Activated naive CD4-positive, alpha-beta T cell treated with anti-CD3 and anti-CD28 coated beads, Interleukin-2, amount 50 U/mL, for 16 hours (primary cell): Measurements from ENCODE around the gene GRAPL.
"Not testable (repeated sequence)": the region's sequence is repeated elsewhere in the genome, so short reads cannot be mapped to it uniquely, and the experiment has no call there.

Experiments
- DNase-seq: peaks from one replicate; pipeline ENCODE4 v3.0.0-alpha.2; 2020

GRAPL gene

DNA sequence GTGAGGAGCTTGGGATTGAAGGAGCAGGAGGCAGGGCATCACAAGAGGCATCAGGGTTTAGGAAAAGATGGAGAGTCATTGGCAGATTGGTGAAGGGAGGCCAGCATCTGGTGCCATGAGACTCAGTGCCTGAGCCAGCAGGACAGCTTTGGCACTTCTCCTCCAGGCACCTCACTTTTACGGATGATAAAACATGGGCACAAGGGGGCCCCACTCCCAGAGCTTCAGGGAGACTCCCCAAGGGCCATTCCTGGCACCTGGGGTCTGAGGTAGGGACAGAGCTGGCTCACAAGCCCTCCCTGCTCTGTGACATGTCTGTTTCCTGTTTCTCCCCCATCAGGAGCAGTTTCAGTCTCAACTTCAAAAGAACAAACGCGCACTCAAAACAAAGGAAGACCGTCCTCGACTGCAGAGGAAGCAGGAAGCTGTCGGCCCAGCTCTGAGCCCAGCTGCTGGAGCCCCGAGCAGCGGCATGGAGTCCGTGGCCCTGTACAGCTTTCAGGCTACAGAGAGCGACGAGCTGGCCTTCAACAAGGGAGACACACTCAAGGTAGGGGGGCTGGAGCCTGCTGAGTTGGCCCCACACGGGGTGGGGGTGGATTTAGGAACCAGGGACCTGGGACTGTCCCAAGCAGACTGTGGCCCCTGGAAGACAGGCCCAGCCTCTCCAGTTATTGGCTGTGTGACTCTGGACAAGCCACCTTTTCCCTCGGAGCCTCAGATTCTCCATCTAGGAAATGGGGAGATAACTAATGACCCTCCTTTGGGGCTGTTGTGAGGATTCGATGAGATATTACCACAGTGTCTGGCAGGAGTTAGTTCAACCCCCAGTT, at the start of gene GRAPL:
GRAPL (plus strand) TSS at position 442 of the 833 bp plus-strand sequence; CDS start at position 473, 31 bp downstream.
- DNase-seq: not testable (repeated sequence)

DNA sequence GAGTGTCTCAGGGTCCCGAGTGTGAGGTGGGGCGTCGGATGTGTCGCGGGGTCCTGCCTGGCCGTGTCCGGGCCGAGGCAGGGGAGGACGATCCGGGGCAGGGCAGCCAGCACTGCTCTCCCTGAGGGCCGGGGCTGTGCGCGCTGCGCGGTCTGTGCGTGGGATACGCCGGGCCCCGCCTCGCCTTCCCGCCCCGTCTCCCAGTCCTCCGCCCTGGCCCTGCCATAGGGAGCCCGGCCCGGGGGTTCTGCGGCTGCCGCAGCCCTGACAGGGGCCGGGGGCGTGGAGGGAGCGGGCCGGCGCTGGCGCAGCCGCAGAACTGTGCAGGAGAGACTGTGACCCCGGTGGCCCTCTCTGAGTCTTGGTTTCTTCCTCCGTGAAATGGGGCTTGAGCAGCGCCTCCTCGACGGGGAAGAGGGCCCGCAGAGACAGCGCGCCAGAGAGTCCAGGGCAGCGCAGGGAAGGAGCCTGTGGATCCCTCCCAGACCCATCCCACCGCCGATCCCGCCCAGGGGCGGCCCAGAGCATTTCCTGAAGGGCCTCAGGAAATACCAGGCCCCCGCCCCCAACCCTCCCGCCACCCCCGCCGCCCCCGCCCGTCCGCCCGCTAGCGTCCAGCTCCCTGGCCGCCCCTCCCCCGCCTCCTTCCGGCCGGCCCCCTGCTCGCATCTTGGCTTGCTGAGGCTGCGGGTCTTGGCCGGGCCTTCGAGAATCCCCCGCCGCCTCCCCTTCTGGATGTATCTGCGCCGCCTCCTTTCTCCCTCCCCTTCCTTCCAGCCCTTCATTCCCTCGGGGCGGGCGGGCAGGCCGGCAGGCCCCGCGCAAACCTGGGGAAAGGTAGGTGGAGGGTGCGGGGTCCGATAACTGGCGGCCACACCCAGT, 38.3 kb upstream of the GRAPL start:
- not testable (repeated sequence) for DNase-seq

DNA sequence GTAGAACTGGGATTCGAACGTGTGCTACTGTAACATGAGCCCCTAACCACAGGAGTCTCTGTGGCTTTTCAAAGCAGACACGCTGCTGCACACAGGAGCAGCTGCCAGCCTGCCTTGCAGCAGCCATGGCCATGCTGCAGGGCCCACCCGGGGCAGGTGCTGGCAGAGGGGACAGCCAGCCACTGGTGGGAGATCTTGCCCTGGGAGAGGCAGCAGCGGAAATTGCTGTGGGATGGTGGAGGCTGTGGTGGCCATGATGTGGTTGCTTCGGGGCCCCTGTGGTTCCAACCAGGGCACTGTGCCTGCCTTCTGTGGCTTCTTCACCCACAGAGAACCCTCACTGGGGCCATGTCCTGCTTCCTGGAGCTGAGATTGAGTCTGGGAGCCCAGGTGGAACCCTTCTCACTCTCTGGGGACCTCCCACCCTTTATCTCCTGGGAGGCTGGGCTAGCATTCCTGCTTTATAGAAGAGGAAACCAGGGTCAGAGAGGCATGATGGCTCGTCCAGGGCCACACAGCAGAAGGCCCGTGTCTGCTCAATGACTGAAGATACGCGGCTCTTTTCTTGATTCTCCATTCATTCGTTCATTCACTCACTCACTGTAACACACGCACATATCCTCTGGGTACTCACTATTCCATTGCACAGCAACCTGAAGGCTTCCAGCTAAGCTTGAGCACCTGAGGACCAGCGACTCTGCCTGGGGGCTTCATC, 37.2 kb upstream of the GRAPL start:
- DNase-seq: not testable (repeated sequence)

DNA sequence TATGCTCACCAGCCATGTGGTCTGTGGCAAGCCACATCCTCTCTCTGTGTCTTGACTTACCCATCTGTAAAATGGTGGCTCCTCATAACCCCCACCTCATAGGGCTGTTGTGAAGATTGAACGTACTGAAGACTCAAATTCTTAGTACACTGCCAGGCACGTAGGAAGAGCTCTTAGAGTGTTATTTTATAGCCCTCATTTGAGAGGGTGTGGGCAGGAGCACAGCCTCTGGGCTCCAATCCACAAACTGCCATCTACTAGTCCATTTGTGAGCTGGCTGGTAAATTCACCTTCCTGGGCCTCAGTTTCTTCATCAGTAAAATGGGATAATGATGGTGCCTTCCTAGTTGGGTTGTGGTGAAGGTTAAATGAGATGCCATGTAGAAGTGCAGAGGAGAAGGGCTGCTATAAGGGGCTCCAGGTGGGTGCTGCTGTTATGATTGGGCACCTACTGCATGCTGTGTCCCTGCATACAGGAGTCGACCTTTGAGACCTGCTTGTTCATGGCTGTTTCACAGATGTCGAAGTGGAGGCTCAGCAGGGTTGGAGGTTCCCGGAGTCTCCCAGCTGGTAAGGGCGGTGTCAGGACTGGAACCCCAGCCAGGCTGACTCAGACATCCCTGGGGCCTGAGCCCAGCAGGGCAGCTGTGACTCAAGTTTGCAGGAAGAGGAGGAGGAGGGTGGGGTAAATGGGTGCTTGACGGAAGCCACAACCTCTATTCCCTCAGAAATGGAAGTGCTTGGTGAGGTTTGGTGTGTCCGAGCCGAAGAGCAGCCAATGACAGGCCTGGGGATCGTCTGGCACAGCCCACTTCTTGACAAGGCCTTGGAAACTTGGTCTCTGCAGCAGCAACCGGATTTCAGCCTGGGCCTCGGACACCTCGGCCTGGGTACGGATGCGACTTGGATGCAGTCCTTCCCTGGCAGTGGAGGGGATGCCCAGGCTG, 34.4 kb upstream of the GRAPL start:
- not testable (repeated sequence) for DNase-seq

DNA sequence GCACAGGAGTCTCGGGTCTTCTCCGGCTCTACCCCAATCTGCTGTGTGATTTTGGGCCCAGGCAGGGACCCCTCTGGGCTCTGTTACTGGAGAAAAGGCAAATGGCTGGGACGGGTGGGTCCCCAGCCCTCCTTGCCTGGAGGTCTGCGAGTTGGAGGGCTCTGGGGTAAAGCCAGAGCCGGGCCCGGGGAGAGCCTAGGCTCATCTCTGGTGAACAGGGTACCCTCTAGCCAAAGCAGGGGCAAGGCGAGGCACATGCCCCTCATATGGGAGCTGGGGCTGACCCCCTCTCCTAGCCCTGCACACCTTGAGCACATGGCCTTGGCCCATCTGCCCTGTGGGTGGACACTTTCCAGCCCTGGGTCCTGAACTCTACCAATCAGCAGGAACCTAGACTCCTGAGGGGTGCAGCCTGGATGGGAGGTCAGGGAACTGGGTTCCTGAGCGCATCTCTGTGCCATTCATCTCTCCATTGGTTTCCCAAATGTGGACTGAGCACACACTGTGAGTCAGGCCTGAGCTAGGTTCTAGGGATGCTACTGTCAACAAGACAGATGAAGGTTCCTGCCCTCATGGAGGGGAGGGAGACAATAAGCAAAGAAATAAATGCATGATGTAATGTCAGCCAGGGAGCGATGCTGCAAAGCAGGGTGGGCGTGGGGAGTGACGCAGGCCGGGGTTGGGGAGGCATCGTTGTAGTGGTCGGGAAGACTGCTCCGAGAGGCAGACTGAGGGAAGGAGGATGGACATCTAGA, 33.5 kb upstream of the GRAPL start:
- not testable (repeated sequence) for DNase-seq

DNA sequence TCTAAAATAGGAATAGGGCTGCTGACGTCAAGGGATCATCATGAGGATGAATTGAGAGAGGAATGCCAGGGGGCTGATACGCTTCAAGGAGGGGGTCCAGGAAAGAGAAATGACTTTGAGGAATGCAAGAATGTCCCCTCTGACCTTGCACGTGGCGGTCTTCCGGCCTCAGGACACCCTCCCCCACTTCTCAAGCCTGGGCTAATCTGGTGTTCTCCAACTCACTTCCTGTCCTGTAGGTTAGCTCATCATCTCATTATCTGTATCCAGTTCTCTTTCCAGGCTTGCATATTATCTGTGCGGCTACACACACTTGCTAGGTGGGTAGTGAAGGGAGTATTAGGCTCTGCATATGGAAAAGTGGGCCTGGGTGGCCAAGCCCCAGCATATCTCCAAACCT, 18.9 kb upstream of the GRAPL start:
- not testable (repeated sequence) for DNase-seq

DNA sequence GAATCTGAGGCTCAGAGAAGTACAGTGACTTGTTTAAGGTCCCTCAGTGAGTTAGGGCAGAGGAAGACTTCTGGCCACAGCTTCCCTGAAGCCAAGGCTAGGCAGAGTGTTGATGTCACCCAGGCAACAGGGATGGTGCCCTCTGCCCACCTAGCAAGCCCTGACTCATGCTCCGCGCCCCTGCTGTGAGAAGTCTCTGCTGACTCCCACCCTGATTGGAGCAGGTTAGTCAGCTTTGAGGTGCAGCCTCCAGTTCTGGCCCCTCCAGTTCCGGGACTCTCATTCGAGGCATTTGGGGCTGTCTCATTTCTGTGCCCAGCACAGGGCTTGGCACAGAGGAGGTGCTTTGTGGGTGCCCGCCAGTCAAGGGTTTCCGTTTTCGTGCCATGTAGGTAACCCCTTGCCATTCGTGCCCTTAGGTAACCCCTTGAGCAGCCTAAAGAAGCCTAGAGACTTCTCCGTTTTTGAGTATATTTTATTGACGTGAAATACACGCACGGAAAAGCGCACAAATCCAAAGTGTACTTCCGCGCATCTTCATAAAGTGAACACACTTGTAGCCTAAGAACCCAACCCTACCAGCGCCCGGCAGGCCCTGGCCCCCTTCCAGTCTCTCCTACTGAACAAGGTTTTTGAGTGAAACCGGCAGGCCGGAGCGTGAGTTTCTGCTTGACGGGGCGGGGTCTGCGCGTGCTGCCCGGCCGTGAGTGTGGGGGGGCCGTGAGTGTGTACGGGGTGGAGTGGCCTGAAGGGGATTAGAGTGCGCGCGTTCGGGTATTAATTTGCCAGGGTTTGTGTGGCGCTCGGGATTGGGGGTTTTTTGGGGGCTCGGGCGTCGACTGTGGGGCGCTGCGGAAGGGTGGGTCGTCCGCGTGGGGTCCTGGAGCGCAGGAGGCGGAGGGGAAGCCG, 16.9 kb upstream of the GRAPL start:
- not testable (repeated sequence) for DNase-seq

DNA sequence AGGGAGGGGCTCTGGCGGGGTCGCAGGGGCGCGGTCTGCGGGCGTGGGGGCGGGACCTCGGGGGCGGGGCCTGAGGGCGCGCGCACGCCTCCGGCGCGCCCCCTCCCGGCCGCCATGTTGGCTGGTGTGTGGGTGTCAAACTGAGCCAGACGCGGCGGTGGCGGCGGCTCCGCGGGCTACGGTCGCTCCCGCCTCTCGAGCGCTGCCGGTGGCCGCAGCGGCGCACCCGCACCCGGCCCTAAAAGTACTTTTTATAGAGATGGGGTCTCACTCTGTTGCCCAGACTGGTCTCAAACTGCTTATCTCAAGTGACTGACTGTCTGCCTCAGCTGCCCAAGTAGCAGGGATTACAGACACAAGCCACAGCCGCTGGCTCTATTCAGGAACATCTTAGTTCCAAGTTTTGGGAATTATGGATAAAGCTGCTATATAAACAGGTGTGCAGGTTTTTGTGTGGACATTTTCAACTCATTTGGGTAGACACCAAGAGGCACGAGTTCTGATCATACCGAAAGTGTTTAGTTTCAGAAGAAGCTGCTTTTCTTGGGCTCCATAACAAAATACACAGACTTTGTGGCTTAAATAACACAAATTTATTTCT, 16.2 kb upstream of the GRAPL start:
- DNase-seq: peak; percentile 68

DNA sequence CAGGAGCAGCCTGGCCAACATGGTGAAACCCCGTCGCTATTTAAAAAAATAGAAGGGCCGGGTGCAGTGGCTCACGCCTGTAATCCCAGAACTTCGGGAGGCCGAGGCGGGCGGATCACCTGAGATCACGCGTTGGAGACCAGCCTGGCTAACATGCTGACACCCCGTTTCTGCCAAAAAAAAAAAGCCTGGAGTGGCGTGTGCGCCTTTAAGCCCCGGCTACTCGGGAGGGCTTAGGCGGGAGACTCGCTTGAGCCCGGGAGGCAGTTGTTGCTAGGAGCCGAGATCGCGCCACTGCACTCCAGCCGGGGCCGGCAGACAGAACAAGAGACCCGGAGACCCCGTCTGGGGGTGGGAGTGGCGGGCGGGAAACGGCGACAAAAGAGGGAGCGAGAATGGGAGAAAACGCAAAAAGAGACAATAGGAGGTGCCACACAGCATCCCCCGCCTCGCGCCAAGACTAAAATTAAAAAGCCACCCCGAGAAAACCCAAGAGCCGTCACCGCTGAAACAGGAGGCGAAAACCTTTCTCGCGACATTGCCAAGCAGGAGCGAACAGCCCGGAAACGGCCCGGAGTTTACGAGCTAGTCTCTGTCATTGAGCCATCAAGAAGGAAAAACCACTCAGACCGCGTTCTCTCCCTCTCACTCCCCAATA, 15.5 kb upstream of the GRAPL start:
- DNase-seq: peak; percentile 66

DNA sequence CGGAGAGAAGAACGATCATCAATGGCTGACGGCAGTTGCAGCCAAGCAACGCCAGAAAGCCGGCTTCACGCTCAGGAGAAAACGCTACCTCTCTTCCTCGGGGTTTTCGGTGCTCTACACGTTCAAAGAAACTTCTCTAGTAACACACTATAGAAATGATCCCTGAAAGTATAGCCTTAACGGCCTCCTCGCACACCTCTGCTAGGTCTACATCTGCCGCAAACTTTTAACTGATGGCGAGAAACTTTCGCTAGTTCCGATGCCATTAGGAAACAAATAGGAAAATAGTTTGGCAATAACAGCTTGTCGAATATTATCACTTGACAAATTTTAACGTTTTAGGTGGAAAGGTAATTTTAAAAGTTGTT, 14.9 kb upstream of the GRAPL start:
- not testable (repeated sequence) for DNase-seq

DNA sequence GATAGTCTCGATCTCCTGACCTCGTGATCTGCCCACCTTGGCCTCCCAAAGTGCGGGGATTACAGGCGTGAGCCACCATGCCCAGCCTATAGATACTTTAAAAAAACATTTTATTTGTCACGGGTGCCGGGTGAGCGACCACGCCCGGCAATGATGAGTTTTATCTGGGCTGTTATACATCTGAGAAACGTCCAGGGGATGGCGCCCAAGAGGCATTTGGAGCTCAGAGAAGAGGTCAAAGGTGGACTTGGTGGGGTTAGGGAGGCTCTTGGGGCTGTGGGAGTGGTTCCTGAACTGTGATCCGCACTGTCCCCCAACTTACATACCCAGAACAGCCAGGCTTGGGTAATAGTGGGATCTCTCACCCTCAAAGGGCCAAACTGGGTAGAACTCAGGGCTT, 8.7 kb upstream of the GRAPL start:
- DNase-seq: not testable (repeated sequence)

DNA sequence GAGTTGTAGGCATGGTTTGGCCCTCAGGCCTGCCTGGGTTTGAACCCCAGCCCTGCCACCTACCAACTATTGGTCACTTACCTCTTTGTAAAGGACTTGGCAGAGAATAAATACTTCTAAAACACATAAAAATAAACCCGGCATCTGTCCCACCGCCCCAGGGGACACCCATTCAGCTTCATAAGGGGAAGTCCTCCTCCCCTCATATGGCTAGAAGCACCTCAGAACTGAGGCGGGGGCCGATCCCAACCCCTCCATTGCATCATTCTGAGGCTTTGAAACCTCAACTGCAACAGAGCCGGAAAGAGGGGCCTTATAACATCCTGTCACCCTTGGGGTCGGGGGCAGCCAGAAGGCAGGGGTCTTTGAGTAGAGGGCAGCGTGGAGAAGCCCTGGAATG, 2.1 kb upstream of the GRAPL start:
- not testable (repeated sequence) for DNase-seq

DNA sequence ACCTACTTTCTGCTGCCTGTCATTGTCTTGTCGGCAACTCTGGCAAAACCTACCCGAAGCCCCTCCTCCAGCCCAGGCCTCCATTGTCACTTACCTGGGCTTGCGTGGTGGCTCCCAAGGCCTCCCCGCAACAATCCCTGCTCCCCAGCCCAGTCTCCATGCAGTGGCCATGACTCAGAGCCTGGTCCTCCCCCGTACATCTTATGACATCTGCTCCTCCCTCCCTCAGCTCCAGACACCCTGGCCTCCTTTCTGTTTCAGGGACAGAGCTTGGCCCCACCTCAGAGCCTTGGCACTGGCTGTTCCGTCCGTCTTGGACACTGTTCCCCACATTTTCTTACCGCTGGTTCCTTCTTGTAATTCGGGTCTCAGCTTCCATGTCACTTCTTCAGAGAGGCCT, 2.1 kb downstream of the GRAPL start:
- not testable (repeated sequence) for DNase-seq

DNA sequence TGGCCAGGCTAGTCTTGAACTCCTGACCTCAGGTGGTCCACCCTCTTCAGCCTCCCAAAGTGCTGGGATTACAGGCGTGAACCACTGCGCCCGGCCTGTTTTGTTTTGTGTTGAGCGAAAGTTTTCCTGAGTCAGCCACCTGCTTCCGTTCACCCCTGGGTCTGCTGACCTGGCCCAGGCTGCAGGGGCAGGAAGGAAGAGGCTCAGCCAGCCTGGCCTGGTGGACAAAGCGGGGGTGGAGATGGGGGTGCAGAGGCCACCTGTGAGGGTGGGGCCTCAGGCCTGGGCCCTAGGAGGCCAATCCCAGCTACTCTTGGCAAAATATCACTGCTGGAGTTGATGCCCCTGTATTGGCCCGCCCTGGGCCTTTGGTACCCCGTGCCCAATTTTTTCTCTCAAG, 3.7 kb downstream of the GRAPL start:
- DNase-seq: not testable (repeated sequence)

DNA sequence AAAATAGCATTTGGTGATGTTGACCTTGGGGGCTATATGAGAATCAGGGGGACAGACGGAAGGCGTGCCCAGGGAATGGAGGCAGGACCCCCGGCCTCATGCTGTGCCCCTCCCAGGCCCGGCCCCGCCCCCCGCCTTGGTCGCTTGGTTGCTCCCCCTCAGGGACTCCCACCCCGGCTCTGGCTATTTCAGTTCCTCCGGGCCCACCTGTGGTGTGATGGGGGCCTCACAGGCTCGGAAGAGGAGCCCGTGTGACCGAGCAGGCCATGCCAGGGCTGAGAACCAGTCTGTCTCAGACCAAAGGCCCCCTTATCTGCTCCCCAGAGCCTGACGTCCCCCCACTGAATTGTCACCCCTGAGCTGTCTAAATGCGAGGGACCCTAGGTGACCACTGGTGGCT, 4.4 kb downstream of the GRAPL start:
- not testable (repeated sequence) for DNase-seq

DNA sequence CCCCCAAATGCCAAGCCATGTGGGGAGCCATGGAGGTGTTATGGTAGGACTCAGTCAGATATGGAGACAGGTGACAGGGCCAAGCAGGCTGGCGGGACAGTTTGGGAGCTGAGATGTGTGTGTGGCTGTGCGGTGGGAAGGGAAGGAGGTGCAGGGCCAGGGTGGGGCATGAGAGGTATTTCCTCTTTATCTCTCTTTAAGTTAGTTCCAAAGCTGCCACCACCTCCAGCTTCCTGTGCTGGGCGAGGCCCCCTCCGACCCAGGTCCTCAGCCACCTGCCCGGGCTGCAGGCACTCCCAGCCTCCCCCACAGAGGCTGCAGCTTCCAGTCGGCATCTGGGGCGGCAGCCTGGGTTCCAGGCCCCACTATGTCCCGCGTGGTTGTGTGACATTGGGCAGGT, 6.4 kb downstream of the GRAPL start:
- DNase-seq: not testable (repeated sequence)

DNA sequence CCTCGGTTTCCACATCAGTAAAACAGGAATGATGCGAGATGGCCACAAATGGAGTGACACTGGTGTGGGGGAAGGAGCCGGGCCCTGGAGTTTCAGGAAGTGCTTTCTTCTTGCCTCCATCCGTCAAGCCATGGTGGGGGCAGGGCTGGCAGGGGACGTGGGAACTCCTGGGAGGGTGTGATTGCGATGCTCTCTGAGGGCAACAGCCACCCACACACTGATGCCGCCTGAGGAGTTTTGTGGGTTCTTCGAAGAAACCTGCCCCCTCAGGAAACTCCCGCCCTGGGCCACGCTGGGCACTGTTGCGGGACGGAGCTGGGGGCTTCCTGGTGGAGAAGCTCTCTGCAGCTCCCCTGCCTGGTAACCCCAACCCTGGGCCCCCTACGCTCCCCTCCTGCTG, 8.0 kb downstream of the GRAPL start:
- DNase-seq: not testable (repeated sequence)

DNA sequence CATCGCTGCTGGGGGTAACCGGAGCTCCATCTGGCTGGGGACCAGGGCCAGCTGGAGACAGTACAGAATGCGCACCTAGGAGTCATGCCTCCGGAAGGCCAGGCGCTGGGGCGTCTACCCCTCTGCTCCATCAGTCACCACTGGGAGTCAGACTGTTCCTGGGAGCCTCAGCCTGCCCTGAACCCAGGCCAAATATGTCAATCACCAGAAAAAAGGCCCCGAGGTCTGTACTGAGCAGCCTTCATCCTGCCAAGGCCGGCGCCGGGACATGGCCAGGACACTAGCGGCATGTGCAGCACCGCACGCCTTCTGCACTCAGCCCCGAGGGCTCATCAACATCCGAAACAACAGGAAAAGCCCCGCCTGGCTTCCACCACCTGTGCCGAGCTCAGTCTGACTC, 8.7 kb downstream of the GRAPL start:
- not testable (repeated sequence) for DNase-seq

DNA sequence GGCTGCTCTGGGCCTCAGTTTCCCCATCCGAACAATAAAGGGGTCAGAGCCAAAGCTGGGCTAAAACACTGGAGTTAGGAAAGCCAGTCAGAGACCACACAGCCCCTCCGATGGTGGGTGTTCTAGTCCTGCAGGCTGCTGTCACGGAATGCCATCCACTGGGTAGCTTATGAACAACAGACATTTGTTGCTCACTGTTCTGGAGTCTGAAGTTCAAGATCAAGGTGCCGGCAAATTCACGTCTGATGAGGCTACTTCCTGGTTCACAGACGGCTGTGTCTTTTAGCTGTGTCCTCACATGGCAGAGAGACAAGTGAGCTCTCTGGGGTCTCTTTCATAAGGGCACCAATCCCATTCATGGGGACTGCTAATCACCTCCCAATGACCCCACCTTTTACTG, 9.2 kb downstream of the GRAPL start:
- not testable (repeated sequence) for DNase-seq
